Neural cell (in vitro differentiated cells): Measurements from ENCODE around the gene CXCL9.

Experiments used
- CTCF ChIP-seq: fragments of 450-650 bp; IDR thresholded peaks from 2 replicates; pipeline ENCODE4 v1.5.1; 2014; ENCODE audit warnings: antibody characterized with exemption, mild to moderate bottlenecking, moderate library complexity; ENCODE audit not compliant: poor library complexity, severe bottlenecking
- EZH2 ChIP-seq: fragments of 200-600, 300-800 bp; shearing (Covaris generic), sonication (generic); IDR thresholded peaks from 2 replicates; pipeline ENCODE4 v1.6.1; 2014; ENCODE audit warnings: antibody characterized with exemption, low read length, borderline replicate concordance, mild to moderate bottlenecking; ENCODE audit not compliant: insufficient read depth, poor library complexity, severe bottlenecking
- MXI1 ChIP-seq: fragments of 450-650 bp; conservative IDR thresholded peaks from 2 replicates; pipeline ENCODE4 v1.6.1; 2014; ENCODE audit warnings: antibody characterized with exemption, mild to moderate bottlenecking; ENCODE audit not compliant: poor library complexity, severe bottlenecking
- POLR2AphosphoS5 ChIP-seq: IDR thresholded peaks from 2 replicates; pipeline ENCODE4 v1.6.1; 2012
- RAD21 ChIP-seq: fragments of 450-650 bp; conservative IDR thresholded peaks from 2 replicates; pipeline ENCODE4 v1.6.1; 2014; ENCODE audit warnings: antibody characterized with exemption, mild to moderate bottlenecking, moderate library complexity
- SMC3 ChIP-seq: fragments of 450-650 bp; conservative IDR thresholded peaks from 2 replicates; pipeline ENCODE4 v1.6.1; 2014; ENCODE audit warnings: antibody characterized with exemption, mild to moderate bottlenecking, moderate library complexity; ENCODE audit not compliant: poor library complexity
- TAF1 ChIP-seq: IDR thresholded peaks from 2 replicates; pipeline ENCODE4 v1.6.1; 2012; ENCODE audit warnings: low read depth

- TF ChIP-seq CTCF (no peak), SMC3 (no peak), EZH2 (no peak), RAD21 (no peak), MXI1 (no peak), TAF1 (no peak), POLR2AphosphoS5 (no peak)
These were observed 5.6 kb downstream of the CXCL9 start for GRCh38 chr4:76001700-76002099.
